ENCODE results near the gene KIF6.
"Not testable (repeated sequence)": the region's sequence is repeated elsewhere in the genome, so short reads cannot be mapped to it uniquely, and the experiment has no call there.

KIF6 gene

DNA sequence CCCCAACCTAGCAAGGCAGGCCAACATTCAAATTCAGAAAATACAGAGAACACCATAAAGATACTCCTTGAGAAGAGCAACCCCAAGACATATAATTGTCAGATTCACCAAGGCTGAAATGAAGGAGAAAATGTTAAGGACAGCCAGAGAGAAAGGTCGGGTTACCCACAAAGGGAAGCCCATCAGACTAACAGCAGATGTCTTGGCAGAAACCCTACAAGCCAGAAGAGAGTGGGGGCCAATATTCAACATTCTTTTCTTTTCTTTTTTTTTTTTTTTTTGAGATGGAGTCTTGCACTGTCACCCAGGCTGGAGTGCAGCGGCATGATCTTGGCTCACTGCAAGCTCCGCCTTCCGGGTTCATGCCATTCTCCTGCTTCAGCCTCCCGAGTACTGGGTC is 215.4 kb downstream of the KIF6 start:
- in situ Hi-C loops (cut with MboI; ENCODE audit: low sequenced_read_pairs): not testable (repeated sequence)

GRCh38 chr6:39508515-39508914 is 216.7 kb downstream of the KIF6 start:
- in situ Hi-C loops (cut with MboI; ENCODE audit: low sequenced_read_pairs): no loop called here

GRCh38 chr6:39507331-39507998 is 217.7 kb downstream of the KIF6 start:
- in situ Hi-C loops (cut with MboI; ENCODE audit: low sequenced_read_pairs): no loop called here

- in situ Hi-C loops (cut with MboI; ENCODE audit: low sequenced_read_pairs): not testable (repeated sequence)
These were observed 222.7 kb downstream of the KIF6 start for GRCh38 chr6:39502362-39502955.

DNA sequence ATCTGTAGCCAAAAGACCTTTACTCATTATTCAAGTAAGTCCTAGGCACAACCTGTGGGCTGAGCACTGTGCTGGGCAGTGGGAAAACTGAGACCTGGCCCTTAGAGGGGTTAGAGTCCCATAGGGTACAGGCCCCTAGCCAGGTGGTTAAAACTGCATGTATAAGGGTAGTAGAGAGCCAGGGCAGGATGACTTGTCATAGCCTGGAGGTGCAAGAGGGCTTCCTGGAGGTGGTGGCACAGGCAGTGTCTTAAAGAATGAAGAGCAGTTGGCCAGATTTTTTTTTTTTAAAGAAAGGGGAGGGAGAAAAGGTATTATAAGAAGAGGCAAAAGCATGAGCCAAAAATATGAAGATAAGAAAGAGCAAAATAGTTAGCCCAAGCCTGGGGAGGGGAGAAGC is 226.2 kb downstream of the KIF6 start:
- in situ Hi-C loops (cut with MboI; ENCODE audit: low sequenced_read_pairs): no loop called here

- in situ Hi-C loops (cut with MboI; ENCODE audit: low sequenced_read_pairs): no loop called here
These were observed 227.1 kb downstream of the KIF6 start for GRCh38 chr6:39498096-39498495.

DNA sequence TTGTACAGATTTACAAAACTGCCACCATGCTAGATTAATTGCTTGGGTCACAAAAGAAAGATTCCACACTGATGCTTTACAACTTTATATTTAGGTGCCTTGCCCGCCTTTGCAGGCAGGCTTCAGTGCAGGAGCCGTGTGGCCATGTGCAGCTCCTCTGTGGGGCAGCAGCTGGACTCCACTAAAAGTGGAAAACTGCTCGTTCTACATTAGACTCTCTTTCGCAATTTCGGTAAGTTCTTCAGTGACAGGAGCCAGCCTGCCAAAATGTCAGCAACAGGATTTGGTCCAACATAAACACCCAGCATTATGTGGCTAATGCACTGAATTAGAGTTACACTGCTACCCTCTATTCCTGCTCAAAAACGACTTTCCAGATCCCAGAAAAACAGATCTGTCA is 228.3 kb downstream of the KIF6 start:
- in situ Hi-C loops (cut with MboI; ENCODE audit: low sequenced_read_pairs): no loop called here

GRCh38 chr6:39496456-39496855 is 228.8 kb downstream of the KIF6 start:
- in situ Hi-C loops (cut with MboI; ENCODE audit: low sequenced_read_pairs): no loop called here

GRCh38 chr6:39495640-39496039 is 229.6 kb downstream of the KIF6 start:
- in situ Hi-C loops (cut with MboI; ENCODE audit: low sequenced_read_pairs): no loop called here

GRCh38 chr6:39494998-39495397 is 230.2 kb downstream of the KIF6 start:
- in situ Hi-C loops (cut with MboI; ENCODE audit: low sequenced_read_pairs): no loop called here

DNA sequence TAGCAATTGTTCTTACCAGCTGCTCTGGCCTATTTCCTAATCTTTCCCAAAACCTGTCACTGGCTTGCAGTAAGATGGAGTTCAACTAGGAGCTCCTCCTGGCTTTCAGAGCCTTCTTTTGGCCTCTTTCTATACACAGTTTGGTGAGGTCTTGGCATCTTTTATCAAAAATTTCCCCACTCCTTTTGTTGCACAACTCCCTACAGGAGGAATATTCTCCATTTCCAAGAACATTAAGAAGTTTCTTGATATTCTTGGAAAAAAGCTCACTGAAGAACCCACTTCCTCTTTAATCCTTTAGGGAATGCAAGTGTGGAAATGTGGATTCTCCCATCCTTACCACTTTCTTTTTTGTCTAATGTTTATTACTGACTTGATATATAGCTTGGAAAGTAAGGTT is 231.4 kb downstream of the KIF6 start:
- in situ Hi-C loops (cut with MboI; ENCODE audit: low sequenced_read_pairs): no loop called here

DNA sequence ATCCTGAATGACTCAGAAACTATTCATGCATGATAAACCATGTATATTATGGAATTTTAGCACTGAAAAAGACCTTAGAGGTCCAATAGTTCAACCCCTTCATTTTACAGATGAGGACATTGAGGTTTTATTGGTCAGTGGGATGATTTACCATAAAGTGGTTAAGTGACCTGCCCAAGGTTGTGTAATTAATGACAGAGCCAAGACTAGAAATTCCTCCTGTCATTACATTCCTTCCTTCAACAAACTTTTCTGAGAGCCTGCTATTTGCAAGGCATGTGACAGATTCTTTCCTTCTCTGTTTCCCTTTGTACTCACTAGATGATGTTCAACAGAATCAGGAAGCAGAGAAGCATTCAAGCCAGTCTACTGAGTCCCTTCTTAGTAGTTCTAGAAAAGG is 232.0 kb downstream of the KIF6 start:
- in situ Hi-C loops (cut with MboI; ENCODE audit: low sequenced_read_pairs): no loop called here

GRCh38 chr6:39490108-39490507 is 235.1 kb downstream of the KIF6 start:
- in situ Hi-C loops (cut with MboI; ENCODE audit: low sequenced_read_pairs): no loop called here

- in situ Hi-C loops (cut with MboI; ENCODE audit: low sequenced_read_pairs): no loop called here
These were observed 236.8 kb downstream of the KIF6 start for GRCh38 chr6:39488255-39488879.

DNA sequence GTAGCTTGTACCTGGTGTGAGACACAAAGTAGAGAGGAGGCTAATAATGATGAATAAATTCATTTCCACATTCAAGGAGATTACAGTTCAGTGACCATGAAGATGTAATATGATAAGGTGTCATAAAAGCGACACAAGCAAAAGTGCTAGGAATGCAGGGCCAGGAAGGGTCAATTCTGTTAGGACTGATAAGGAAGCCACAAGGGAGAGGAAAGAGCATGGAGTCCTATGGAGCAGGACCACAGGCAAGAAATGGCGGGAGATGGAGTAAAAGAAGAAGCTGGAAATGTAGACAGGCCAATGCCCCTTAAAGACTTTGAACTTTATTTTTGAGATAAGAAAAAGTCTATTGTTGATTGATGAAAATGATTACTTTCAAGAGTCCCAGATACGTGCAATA is 240.9 kb downstream of the KIF6 start:
- in situ Hi-C loops (cut with MboI; ENCODE audit: low sequenced_read_pairs): no loop called here

DNA sequence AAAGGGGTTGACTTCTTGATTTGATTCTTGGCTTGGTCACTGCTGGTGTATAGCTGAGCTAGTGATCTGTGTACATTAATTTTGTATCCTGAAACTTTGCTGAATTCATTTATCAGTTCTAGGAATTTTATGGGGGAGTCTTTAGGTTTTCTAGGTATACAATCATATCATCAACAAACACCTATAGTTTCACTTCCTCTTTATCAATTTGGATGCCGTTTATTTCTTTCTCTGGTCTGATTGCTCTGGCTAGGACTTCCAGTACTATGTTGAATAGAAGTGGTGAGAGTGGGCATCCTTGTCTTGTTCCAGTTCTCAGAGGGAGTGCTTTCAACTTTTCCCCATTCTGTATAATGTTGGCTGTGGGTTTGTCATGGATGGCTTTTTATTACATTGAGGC is 245.4 kb downstream of the KIF6 start:
- in situ Hi-C loops (cut with MboI; ENCODE audit: low sequenced_read_pairs): not testable (repeated sequence)

- in situ Hi-C loops (cut with MboI; ENCODE audit: low sequenced_read_pairs): no loop called here
These were observed 248.5 kb downstream of the KIF6 start for GRCh38 chr6:39476670-39477069.

DNA sequence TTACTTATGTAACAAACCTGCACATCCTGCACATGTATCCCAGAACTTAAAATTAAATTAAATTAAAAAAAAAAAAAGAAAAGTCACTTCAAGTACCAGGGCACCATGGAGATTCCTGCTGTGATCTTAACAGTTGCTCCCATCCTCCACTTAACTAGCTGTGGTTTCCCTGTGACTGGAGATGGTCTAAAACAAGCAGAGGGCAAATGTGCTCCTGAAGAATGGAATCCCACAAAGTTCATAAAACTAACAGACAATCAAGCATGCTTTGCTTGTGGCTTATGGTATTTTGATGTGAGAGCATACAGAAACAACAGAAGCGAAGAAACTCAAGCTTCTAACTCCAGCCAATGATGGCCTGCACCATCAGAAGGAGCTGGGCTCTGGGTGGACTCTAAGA is 249.1 kb downstream of the KIF6 start:
- in situ Hi-C loops (cut with MboI; ENCODE audit: low sequenced_read_pairs): no loop called here

GRCh38 chr6:39471954-39472659 is 253.1 kb downstream of the KIF6 start:
- in situ Hi-C loops (cut with MboI; ENCODE audit: low sequenced_read_pairs): no loop called here

DNA sequence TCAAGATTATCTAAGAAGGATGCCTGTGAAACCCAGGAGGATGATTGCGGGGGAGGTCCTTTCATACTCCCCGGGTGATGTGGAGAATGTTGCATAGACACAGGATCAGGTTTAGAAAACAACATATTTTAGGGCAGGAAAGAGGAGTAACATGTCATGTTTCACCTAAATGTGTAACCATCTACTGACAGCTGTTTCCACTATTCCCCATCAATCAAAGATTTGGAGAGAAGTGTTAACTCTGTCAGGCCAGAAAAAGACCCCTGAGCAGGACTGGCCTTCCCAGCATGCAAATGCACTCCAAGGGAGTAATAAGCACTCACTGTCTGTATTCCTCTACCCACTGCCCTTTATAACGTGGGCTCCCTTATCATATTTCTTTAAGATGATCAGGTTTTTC is 254.7 kb downstream of the KIF6 start:
- in situ Hi-C loops (cut with MboI; ENCODE audit: low sequenced_read_pairs): no loop called here

GRCh38 chr6:39468385-39468784 is 256.8 kb downstream of the KIF6 start:
- in situ Hi-C loops (cut with MboI; ENCODE audit: low sequenced_read_pairs): no loop called here

GRCh38 chr6:39466631-39467030 is 258.6 kb downstream of the KIF6 start:
- in situ Hi-C loops (cut with MboI; ENCODE audit: low sequenced_read_pairs): no loop called here
